ENCODE data around the gene ZC3H10.

- no peak for TF ChIP-seq CTCF (IDR thresholded peaks at IDR 0.05; ENCODE audit: low read depth, low read length)
- TF ChIP-seq POLR2A (IDR thresholded peaks at IDR 0.05; ENCODE audit: extremely low read depth, insufficient read length) = no peak
- no peak for TF ChIP-seq MAX (IDR thresholded peaks at IDR 0.05; ENCODE audit: low read depth, low read length)
These were observed 39.6 kb upstream of the ZC3H10 start for GRCh38 chr12:56078427-56078826.

Data from NB4 (cell line).